T follicular helper cell (primary cell): ENCODE measurements around the gene HAS3.
A peak's percentile ranks its signal among the peaks of the same experiment; 100 is the strongest.
"Not testable (repeated sequence)": the region's sequence is repeated elsewhere in the genome, so short reads cannot be mapped to it uniquely, and the experiment has no call there.

ENCODE experiments used
- DNase-seq: peaks from one replicate; pipeline ENCODE4 v3.0.0-alpha.2; 2020; ENCODE audit warnings: low read depth

HAS3 gene

GRCh38 chr16:69116256-69116875, 10.9 kb downstream of the HAS3 start:
- DNase-seq: no peak

GRCh38 chr16:69116906-69117305, 11.5 kb downstream of the HAS3 start:
- DNase-seq: no peak

GRCh38 chr16:69118468-69118867, 13.0 kb downstream of the HAS3 start:
- DNase-seq: no peak

GRCh38 chr16:69118994-69119393, 13.5 kb downstream of the HAS3 start:
- no peak for DNase-seq

GRCh38 chr16:69119536-69119935, 14.1 kb downstream of the HAS3 start:
- no peak for DNase-seq

GRCh38 chr16:69120096-69120664, 14.7 kb downstream of the HAS3 start:
- no peak for DNase-seq

GRCh38 chr16:69123910-69124309, 18.5 kb downstream of the HAS3 start:
- DNase-seq: peak; percentile 61

GRCh38 chr16:69124406-69124805, 19.0 kb downstream of the HAS3 start:
- not testable (repeated sequence) for DNase-seq

- DNase-seq: not testable (repeated sequence)
Measured at GRCh38 chr16:69124961-69125360, 19.5 kb downstream of the HAS3 start.

GRCh38 chr16:69126221-69126620, 20.8 kb downstream of the HAS3 start:
- no peak for DNase-seq

GRCh38 chr16:69126801-69127200, 21.3 kb downstream of the HAS3 start:
- DNase-seq: not testable (repeated sequence)

- no peak for DNase-seq
Measured at GRCh38 chr16:69127966-69128510, 22.6 kb downstream of the HAS3 start.

- no peak for DNase-seq
Measured at GRCh38 chr16:69130461-69130860, 25.0 kb downstream of the HAS3 start.

GRCh38 chr16:69131167-69131838, 25.9 kb downstream of the HAS3 start:
- DNase-seq: no peak

GRCh38 chr16:69131839-69132423, 26.5 kb downstream of the HAS3 start:
- peak; percentile 61 for DNase-seq

- peak; percentile 81 for DNase-seq
Measured at GRCh38 chr16:69132424-69133252, 27.2 kb downstream of the HAS3 start, which contains the start of the genes CHTF8 and UTP4. Gene CHTF8, minus strand, starts transcription at chr16:69132588. Its CDS starts 11,130 bp downstream, at chr16:69121458. Gene UTP4, plus strand, starts transcription at chr16:69132649. Its CDS starts 811 bp downstream, at chr16:69133460.

- DNase-seq: no peak
Measured at GRCh38 chr16:69133373-69133954, 28.0 kb downstream of the HAS3 start.

- no peak for DNase-seq
Measured at GRCh38 chr16:69138608-69139007, 33.2 kb downstream of the HAS3 start.

GRCh38 chr16:69139464-69139863, 34.0 kb downstream of the HAS3 start:
- DNase-seq: not testable (repeated sequence)

- DNase-seq: no peak
Measured at GRCh38 chr16:69141014-69141413, 35.6 kb downstream of the HAS3 start.

- DNase-seq: no peak
Measured at GRCh38 chr16:69141936-69142335, 36.5 kb downstream of the HAS3 start.
